ENCODE results near the gene ANKRD39.

The ANKRD39 gene

DNA sequence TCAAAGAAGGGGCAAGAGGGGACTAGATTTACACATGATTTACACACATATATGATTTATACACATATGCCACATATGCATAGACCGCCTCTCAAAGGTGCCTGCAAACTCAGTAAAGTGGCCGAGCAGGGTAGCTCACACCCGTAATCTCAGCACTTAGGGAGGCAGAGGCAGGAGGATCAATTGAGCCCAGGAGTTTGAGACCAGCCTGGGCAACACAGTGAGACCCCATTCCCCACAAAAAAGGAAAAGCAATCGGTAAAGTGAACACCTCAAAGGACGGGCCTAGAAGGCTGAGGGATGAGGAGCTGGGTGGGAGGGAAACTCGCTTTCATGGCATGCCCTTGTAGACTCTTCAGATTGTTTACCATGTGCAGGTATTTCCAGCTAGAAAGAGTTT lies 5.1 kb downstream of the ANKRD39 start:
- DNase-seq: no peak

DNA sequence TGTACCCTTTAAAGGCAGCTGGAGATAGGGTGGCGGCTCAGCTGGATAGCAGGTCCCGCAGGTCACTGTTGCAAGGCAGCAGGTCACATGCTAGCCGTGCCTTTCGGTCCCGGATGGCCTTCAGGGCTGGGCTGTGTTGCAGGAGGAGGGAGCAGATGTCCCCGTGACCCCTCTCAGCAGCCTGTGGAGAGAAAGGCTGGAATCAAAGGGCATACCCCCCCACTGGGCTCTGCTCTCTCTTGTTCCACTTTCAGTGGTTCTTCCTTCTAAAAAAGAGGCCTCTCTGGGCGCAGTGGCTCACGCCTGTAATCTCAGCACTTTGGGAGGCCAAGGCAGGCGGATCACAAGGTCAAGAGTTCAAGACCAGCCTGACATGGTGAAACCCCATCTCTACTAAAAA lies 9.6 kb downstream of the ANKRD39 start:
- no peak for DNase-seq

DNA sequence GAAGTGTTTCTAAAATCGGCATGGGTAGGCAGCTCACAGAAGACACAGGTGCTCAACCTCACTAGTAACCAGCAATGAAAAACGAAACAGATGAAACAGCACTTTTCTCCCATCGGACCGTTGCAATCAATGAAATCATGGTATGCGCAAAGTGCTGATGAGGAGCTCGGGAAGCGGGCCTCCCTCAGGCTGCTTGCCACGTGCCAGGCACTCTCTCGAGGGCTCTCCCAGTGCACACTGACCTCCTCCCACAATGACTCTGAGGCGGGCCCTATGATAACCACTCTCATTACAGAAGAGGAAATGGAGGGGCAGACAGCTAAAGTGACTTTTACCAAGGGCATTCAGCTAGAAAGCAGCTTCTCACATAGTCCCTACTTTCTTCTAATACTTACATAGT lies 10.2 kb downstream of the ANKRD39 start:
- DNase-seq: no peak

- no peak for DNase-seq
Observed at GRCh38 chr2:96846825-96847224, 11.0 kb downstream of the ANKRD39 start.

DNA sequence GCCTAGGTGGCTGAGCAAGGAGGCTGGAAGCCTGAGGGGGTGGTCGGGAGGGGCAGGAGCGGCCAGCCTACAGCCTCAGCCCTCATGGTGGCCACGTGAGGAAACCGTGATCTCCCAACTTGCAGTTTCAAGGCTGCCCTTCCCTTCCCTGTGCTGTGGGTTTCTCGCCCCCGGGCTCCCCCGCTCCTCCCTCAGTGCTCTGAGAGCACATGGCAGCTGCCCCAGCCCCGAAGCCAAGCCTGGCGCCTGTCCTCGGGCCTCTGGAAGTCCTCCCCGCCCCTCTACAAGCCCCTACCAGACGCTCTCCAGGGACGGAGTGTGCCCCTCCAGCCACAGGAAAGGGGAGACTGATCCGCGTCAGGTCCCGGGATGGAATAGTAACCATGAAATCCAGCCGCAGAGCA lies 13.4 kb downstream of the ANKRD39 start:
- no peak for DNase-seq

DNA sequence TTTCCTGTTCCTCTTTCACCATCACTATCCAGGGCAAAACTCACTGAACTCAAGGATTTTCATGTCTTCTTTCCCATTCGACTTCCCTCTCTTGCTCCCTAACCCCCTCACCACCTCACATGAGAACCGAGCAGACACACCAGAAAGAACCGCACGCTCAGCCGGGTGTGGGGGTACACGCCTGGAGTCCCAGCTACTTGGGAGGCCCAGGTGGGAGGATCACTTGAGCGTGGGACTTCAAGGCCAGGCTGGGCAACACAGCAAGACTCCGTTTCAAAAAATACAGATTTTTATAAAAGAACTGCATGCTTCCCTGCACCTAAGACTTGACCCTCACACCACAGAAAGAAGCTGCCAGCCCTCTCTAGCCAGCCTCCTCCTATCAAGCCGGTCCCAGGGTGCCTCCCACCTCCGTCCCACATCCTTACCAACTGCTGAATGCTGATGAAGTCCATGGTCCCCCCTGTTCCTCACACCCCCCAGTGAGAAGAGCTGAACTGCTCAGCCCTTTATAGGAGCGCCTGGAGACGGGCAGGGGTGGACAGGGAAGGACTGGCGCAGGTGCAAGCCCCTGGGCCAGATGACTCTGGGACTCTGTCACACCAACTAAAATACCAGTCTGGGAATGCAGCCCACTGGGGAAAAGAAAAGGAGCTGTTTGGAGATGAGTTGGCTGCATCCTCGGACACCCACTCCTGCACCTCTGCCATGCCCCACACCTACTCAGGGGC lies 14.1 kb downstream of the ANKRD39 start, which contains the start of gene ANKRD23:
ANKRD23 (minus strand) TSS at position 484 of the 731 bp plus-strand sequence; CDS start at position 455, 29 bp downstream.
- no peak for DNase-seq

- no peak for DNase-seq
Observed at GRCh38 chr2:96842600-96842999, 15.2 kb downstream of the ANKRD39 start.

DNA sequence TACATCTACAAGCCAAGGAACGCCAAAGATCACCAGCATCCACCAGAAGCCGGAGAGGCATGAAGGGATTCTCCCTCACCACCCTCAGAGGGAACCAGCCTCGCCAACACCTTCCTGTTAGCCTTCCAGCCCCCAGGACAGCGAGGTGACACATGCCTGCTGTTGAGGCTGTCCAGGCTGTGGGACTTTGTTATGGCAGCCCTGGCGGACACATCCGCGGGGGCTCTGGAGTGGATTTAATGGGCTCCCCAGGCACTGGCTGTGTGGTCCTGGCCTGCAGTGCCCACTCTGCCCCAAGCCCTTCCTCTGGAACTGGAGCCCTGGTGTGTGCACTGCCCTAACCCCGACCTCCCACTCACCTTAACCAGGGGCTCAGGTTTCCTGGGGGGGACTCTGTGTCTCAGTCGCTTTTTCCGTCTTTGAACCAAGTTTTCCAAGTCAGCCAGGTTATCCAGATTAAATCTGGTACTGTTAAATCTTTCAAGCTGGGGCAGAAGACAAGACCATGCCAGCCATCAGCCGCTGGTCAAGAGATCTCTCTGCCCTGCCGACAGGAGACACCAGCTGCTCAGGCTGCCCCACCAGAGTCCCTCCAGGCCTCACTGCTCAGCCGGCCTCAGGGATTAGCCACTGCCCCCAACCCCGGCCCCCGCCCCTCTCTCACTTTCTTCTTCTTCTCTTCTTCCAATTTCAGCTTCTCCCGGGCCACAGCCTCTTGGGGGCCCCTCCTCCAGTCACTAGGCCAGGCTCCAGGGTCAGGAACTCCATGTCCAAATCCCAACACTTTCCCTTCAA lies 15.9 kb downstream of the ANKRD39 start:
- DNase-seq: no peak

DNA sequence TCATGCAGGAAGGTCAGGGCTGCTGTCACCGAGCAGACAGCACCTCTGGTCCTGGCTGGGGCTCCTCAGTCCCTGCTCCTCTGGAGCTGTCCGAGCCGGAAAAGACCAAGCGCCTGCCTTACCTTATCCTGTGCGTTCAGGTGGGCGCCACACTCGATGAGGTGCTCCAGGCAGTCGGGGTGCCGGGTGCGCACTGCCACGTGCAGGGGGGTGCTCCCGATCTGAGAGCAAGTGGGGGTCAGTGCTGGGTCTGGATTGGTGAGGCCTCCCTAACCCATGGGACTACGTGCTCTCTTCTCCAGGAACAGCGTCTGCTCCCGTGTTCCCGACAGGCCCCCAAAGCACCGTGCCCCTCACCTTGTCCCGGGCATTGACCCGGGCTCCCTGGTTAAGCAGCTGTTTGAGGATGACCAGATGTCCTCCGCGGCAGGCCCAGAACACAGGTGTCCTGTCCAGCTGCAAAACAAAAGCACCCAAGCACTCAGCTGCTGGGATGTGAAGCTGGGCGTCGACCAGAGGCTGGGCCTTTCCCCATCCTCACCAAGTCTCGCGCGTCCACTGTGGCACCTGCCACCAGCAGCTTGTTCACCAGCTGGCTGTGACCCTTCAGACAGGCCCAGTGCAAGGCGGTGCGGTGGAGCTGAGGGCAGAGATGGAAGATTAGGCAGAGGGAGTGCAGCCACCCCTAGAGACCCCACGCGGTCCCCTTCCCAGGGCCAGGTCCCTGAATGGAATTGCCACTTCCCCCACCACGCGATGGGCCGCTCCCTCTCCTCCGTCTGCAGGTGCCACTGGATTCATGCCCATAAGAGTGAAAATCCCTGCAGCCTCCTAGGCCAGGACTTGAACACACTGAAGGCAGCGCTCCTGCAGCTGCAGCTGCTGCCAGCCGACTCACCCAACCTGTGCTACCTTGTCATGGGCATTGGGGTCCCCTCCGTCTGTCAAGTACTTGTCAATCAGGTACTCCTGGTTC lies 17.7 kb downstream of the ANKRD39 start:
- no peak for DNase-seq

DNA sequence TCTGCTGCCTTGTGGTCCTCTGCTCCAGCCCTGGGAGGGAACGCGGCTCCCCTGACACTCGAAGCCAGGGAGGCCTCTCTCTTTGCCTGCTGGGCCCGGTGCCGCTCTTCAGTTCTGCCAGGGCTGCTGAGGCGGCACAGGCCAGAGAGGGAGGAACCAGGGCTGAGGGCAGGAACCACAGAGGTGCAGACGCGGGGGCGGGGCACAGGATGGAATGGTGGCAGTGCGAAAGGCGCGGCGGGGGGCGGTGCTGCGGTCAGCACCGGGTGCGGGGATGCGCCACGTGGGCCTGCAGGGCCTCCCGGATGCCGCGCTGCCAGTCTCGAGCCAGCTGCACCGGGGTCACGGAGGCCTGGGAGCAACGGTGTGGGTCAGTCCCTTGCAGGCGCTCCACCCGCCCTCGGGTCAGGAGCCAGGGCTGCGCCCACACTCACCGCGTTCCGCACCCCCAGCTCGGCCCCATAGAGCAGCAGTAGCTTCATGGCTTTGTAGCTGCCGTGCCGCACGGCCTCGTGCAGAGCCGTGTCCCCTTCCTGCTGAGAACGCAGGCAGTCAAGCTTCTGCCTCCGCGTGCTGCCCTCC lies 18.4 kb downstream of the ANKRD39 start:
- DNase-seq: no peak

- DNase-seq: no peak
Observed at GRCh38 chr2:96838345-96839292, 19.2 kb downstream of the ANKRD39 start.

DNA sequence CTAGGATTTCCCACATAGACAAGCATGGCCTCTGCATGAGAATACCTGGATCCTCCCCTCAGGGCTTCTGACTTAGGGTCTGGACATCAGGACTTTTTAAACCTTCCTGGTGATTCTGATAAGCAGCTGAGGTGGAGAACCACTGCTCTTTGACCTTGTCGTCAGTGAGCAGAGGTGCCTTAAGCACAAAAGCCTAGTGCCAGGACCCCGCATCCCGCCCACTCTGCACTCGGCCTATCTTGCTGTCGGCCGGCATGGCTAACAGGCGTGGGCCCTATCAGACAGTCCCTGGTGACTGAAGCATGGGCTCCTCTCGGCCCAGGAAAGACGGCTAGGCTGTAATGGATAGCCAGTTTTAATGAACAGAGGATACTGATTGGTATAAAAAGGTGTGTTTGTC lies 20.2 kb downstream of the ANKRD39 start:
- no peak for DNase-seq

DNA sequence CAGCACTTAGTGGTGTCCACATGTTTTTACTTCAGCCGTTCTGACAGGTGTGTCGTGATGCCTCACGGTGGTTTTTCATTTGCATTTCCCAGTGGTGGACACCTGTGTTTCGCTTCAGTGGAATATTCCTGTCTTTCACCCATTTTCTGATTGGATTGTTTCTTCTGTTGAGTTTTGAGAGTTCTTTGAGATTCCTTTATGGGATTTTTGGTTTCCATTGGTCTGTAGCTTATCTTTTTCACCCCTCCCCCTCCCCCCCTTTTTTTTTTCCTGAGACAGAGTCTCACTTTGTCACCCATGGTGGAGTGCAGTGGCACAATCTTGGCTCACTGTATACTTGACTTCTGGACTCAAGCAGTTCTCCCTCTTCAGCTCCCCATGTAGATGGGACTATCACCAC lies 22.0 kb downstream of the ANKRD39 start:
- DNase-seq: no peak

GRCh38 chr2:96832754-96833507 lies 24.9 kb downstream of the ANKRD39 start:
- peak; percentile 94 for DNase-seq

DNA sequence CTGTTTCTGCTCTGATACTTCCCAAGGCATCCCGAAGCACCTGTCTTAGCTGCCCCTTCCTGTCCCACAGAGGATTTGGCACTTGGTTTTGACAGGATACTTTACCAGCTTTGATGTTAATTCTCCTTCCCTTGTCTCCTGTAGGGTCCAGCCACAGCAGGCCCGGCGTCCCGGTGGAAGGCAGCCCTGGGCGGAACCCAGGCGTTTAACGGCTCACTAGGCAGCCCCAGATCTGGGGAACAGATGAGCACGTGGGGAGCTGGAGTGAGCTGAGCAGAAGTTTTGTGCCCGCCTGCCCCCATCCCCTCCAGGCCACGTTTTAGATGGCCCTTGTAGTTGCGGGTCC lies 25.4 kb downstream of the ANKRD39 start:
- DNase-seq: no peak

GRCh38 chr2:96831679-96832078 lies 26.1 kb downstream of the ANKRD39 start:
- no peak for DNase-seq

DNA sequence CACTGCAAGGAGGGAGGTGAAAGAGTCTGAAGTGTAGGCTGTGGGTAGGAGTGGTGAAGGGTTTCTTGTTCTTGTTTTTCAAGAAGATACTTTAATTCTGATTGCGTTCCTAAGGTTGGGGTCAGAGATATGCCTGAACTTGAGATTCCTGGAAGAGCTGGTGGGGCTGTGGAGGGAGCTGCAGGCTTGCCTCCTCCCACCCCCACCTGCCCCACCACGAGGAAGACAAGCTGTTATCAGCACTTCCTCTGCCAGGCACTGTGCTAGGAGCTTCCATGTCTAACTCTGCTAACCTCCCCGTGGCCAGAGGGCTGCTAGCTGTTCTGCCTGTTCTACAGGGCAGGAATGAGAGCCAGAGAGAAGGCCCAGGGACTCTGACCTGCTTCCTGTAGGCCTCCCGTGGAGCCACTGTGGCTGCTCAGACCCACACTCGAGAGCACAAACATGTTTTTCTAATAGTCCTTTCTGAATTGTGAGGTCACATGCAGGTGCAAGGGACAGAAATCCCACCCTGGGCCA lies 27.7 kb downstream of the ANKRD39 start:
- no peak for DNase-seq

- no peak for DNase-seq
Observed at GRCh38 chr2:96828874-96829273, 28.9 kb downstream of the ANKRD39 start.

DNA sequence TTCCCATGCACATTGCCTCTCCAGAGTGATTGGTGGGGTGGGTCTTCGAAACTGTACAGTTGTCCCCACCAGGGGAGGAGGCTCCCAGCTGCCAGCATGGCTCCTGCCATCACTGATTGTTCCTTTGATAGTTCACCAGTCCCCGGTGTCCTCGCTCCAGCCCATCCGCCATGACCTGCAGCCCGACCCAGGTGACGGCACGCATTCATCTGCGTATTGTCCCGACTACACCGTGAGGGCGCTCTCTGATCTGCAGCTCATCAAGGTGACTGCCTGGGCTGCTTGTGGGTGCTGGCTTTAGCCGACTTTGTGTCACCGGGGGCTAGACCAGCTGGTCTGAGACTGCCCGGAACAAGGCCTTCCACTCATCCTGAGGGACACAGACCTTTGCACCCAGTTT lies 29.4 kb downstream of the ANKRD39 start:
- DNase-seq: no peak

GRCh38 chr2:96826546-96827278 lies 31.1 kb downstream of the ANKRD39 start:
- DNase-seq: no peak
